Psoas muscle (tissue), 8 donors: ENCODE results near the gene CCNI2. TPM values are rescaled to one million over a fixed set of nuclear protein-coding genes. Genes with fewer than 3 reads are reported as not detected.

Source experiments
- ATAC-seq, 4 donors: fragments of 200-7000 bp; cut with Tn5 transposase; one replicate each; pipeline ENCODE4 v1.9.1; 2020; ENCODE audit warnings: moderate library complexity in 3 of 4, mild to moderate bottlenecking in 2 of 4
- DNase-seq, 2 donors: peaks; one replicate each; pipeline ENCODE4 v3.0.0-alpha.2; 2020
- H3K27ac ChIP-seq: fragments of 200-600 bp; one replicate; pipeline ENCODE4 v1.8.0; 2022
- H3K27me3 ChIP-seq, 3 donors: fragments of 200-600 bp in 1 of 3; one replicate each; pipeline versions ENCODE4 v1.6.1 to v1.8.0; 2013 to 2022; ENCODE audit warnings: low read length in 2 of 3, mild to moderate bottlenecking in 2 of 3, moderate library complexity in 1 of 3; ENCODE audit not compliant: insufficient read depth in 3 of 3
- H3K36me3 ChIP-seq, 2 donors: fragments of 200-600 bp in 1 of 2; one replicate each; pipeline versions ENCODE4 v1.6.1 to v1.8.0; 2013 to 2022; ENCODE audit warnings: low read depth in 1 of 2, mild to moderate bottlenecking in 1 of 2, moderate library complexity in 1 of 2; ENCODE audit not compliant: insufficient read depth in 1 of 2
- H3K4me1 ChIP-seq: fragments of 200-600 bp; one replicate; pipeline ENCODE4 v1.8.0; 2022
- H3K4me3 ChIP-seq: fragments of 200-600 bp; one replicate; pipeline ENCODE4 v1.8.0; 2022; ENCODE audit warnings: mild to moderate bottlenecking
- H3K9me3 ChIP-seq: fragments of 200-600 bp; one replicate; pipeline ENCODE4 v1.8.0; 2022
- CTCF ChIP-seq: fragments of 200-600 bp; IDR thresholded peaks from one replicate; pipeline ENCODE4 v1.8.0; 2022; ENCODE audit warnings: antibody characterized with exemption
- WGBS, 3 donors: extraction: QIAGEN DNeasy Blood & Tissue Kit; methylation state at CpG; one replicate each; pipeline versions ENCODE4 v1.1.6 to v1.1.7; 2013; 5-methylcytosine and 5-hydroxymethylcytosine counted together
- intact Hi-C, 2 donors: fragments of 100-400 bp; cut with DNase I; formaldehyde crosslinking; loops; one replicate each; pipeline versions ENCODE4 v1.11.0 to v1.14.2; 2022
- polyA plus RNA-seq, 3 donors: library from polyadenylated mRNA; stranded (reverse); fragments of 200-250 nt; gene quantifications; one replicate each; pipeline ENCODE4 v1.2.3, GENCODE V29; 2013
- total RNA-seq, 4 donors: library from RNA; stranded (reverse); fragmentation: NEBNext Ultra II Directional in 2 of 4; extraction: Animal tissue kit (Norgen Biotek cat#: 25700) in 2 of 4; gene quantifications; one replicate each; pipeline versions ENCODE4 v1.2.1 to v1.2.4, GENCODE V29; 2021 to 2023
- donor health status: healthy with polysubstance abuse.
- donor health status: DM: no; HTN: no; CAD: no; lungs with moderate emphysema.
- donor health status: Bipolar disorder and iron deficiency.
- donor health status: healthy.
- donor health status: DM: yes; HTN: yes; CAD: no.
- donor health status: DM: no; HTN: no; CAD: no.
- donor health status: DM: no; HTN: no; CAD: no.
- donor health status: DM: yes; HTN: yes; CAD: no.

The CCNI2 gene
- total and polyA plus RNA-seq, 7 donors, result not detected

GRCh38 chr5:132778129-132778528, 30.9 kb downstream of the CCNI2 start:
- intact Hi-C loops, result no loop called here
- Histone ChIP-seq H3K27ac (no peak overlapping the region), H3K4me3 (peak overlapping the region; percentile 94), H3K9me3 (no peaks in the 10 kb centered on the region), H3K27me3 (no peaks in the 10 kb centered on the region), H3K36me3 (no peaks in the 10 kb centered on the region), H3K4me1 (peaks cover 3% of the 10 kb centered on the region)
- no peak for TF ChIP-seq CTCF
- DNase-seq, result no peak
- 50 to 82% (median 73%) methylated on average over 4 of the region's 4 CpGs for WGBS, 3 donors
- ATAC-seq, result no peak

GRCh38 chr5:132778856-132779255, 31.6 kb downstream of the CCNI2 start:
- ATAC-seq (no peak), DNase-seq (no peak)
- no peak overlapping the region for H3K4me3 ChIP-seq
- TF ChIP-seq CTCF, result no peak
- 73 to 97% (median 94%) methylated on average over 5 of the region's 5 CpGs for WGBS, 3 donors
- intact Hi-C loops, result no loop called here
- peaks cover 3% of the 10 kb centered on the region for H3K4me1 ChIP-seq
- H3K27ac ChIP-seq, result no peak overlapping the region
- no peaks in the 10 kb centered on the region for H3K36me3 ChIP-seq
- H3K9me3 ChIP-seq, result no peaks in the 10 kb centered on the region
- H3K27me3 ChIP-seq, result no peaks in the 10 kb centered on the region

DNA sequence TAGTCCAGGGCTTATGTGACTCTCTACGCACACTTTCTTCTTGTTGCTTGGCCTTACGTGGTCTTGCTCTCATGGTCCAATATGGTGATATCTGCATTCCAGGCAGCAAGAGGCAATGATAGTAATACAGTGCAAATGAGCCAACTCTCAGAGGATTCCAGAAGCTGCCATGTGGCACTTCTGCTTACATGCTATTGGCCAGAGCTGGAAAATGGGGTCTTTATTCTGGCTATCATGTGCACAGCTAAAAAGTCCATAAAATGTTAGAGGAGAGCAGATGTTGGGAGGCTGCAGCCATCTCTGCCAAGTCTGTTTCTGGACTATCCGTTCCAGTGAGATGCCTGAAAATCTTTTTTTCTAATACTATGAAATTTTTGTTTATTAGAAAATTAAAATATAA, 32.7 kb downstream of the CCNI2 start:
- Histone ChIP-seq H3K27ac (no peak overlapping the region), H3K27me3 (no peaks in the 10 kb centered on the region), H3K36me3 (no peaks in the 10 kb centered on the region), H3K4me1 (peaks cover 3% of the 10 kb centered on the region), H3K4me3 (no peak overlapping the region), H3K9me3 (no peaks in the 10 kb centered on the region)
- no peak for TF ChIP-seq CTCF
- DNase-seq, result no peak
- no peak for ATAC-seq
- WGBS, 3 donors, result 71 to 83% (median 76%) methylated on average over 3 of the region's 3 CpGs
- intact Hi-C loops, result no loop called here

GRCh38 chr5:132780577-132780976, 33.4 kb downstream of the CCNI2 start:
- H3K4me1 ChIP-seq, result peaks cover 3% of the 10 kb centered on the region
- no peaks in the 10 kb centered on the region for H3K27me3 ChIP-seq
- TF ChIP-seq CTCF, result no peak
- H3K36me3 ChIP-seq, result no peaks in the 10 kb centered on the region
- intact Hi-C loops, result no loop called here
- ATAC-seq (no peak), DNase-seq (no peak)
- no peaks in the 10 kb centered on the region for H3K9me3 ChIP-seq
- H3K4me3 ChIP-seq, result no peak overlapping the region
- WGBS, 3 donors, result 94 to 100% (median 98%) methylated on average over 1 of the region's 1 CpG
- no peak overlapping the region for H3K27ac ChIP-seq

- TF ChIP-seq CTCF, result no peak
- ATAC-seq (no peak), DNase-seq (no peak)
- H3K27ac ChIP-seq, result no peak overlapping the region
- H3K36me3 ChIP-seq, result no peaks in the 10 kb centered on the region
- intact Hi-C loops, result no loop called here
- H3K27me3 ChIP-seq, result no peaks in the 10 kb centered on the region
- H3K4me1 ChIP-seq, result peaks cover 3% of the 10 kb centered on the region
- H3K4me3 ChIP-seq, result no peak overlapping the region
- WGBS, 3 donors, result 76 to 86% (median 77%) methylated on average over 4 of the region's 4 CpGs
- H3K9me3 ChIP-seq, result no peaks in the 10 kb centered on the region
Measured at GRCh38 chr5:132781029-132781428, 33.8 kb downstream of the CCNI2 start.
